Astrocyte of the spinal cord (primary cell): ENCODE data around the gene ZNF133.
A peak's percentile ranks its signal among the peaks of the same experiment; 100 is the strongest.

Source experiments
- DNase-seq: peaks from one replicate; pipeline ENCODE4 v3.0.0; 2011; ENCODE audit warnings: low read depth, low spot score
- H3K4me3 ChIP-seq: 2 replicates; pipeline ENCODE4 v1.5.1; 2011; ENCODE audit warnings: low read depth, mild to moderate bottlenecking, low read length, moderate library complexity
- CTCF ChIP-seq: IDR thresholded peaks from 2 replicates; pipeline ENCODE4 v1.5.1; 2012; ENCODE audit warnings: low read depth, mild to moderate bottlenecking, low read length, inconsistent platforms
- in situ Hi-C: cut with HindIII; loops from 2 replicates; pipeline ENCODE4 v1.10.0; 2017; ENCODE audit warnings: low sequenced_read_pairs

The ZNF133 gene

GRCh38 chr20:18255526-18255925, 32.8 kb upstream of the ZNF133 start:
- in situ Hi-C loops, result no loop called here
- DNase-seq, result no peak
- no peak overlapping the region for H3K4me3 ChIP-seq
- TF ChIP-seq CTCF, result no peak

GRCh38 chr20:18256440-18257090, 31.8 kb upstream of the ZNF133 start:
- no peak overlapping the region for H3K4me3 ChIP-seq
- TF ChIP-seq CTCF, result no peak
- in situ Hi-C loops, result no loop called here
- no peak for DNase-seq

- TF ChIP-seq CTCF, result no peak
- H3K4me3 ChIP-seq, result no peak overlapping the region
- DNase-seq, result no peak
- in situ Hi-C loops, result no loop called here
Observed at GRCh38 chr20:18258126-18258860, 30.0 kb upstream of the ZNF133 start.

- TF ChIP-seq CTCF, result no peak
- in situ Hi-C loops, result no loop called here
- DNase-seq, result no peak
- no peak overlapping the region for H3K4me3 ChIP-seq
Observed at GRCh38 chr20:18259730-18260129, 28.6 kb upstream of the ZNF133 start.

GRCh38 chr20:18263723-18264122, 24.6 kb upstream of the ZNF133 start:
- H3K4me3 ChIP-seq, result no peak overlapping the region
- DNase-seq, result peak; percentile 10
- TF ChIP-seq CTCF, result no peak
- in situ Hi-C loops, result no loop called here

- no peak overlapping the region for H3K4me3 ChIP-seq
- no peak for DNase-seq
- in situ Hi-C loops, result no loop called here
- TF ChIP-seq CTCF, result no peak
Observed at GRCh38 chr20:18265441-18265840, 22.9 kb upstream of the ZNF133 start.
